Pulmonary artery endothelial cell (primary cell): ENCODE results near the gene EMX1. TPM values are rescaled to one million over a fixed set of nuclear protein-coding genes. Genes with fewer than 3 reads are reported as not detected.
"Not testable (repeated sequence)": the region's sequence is repeated elsewhere in the genome, so short reads cannot be mapped to it uniquely, and the experiment has no call there.

Experiments used
- DNase-seq: peaks from one replicate; pipeline ENCODE4 v3.0.0-alpha.2; 2011; ENCODE audit warnings: low read depth, low spot score
- total RNA-seq: library from RNA; depleted of rRNA; stranded (reverse); fragments of >200 nt; gene quantifications from 2 replicates; pipeline ENCODE4 v1.2.3, GENCODE V29; 2014

Gene EMX1
- total RNA-seq, 1 donor from 2014 or later, result not detected

DNA sequence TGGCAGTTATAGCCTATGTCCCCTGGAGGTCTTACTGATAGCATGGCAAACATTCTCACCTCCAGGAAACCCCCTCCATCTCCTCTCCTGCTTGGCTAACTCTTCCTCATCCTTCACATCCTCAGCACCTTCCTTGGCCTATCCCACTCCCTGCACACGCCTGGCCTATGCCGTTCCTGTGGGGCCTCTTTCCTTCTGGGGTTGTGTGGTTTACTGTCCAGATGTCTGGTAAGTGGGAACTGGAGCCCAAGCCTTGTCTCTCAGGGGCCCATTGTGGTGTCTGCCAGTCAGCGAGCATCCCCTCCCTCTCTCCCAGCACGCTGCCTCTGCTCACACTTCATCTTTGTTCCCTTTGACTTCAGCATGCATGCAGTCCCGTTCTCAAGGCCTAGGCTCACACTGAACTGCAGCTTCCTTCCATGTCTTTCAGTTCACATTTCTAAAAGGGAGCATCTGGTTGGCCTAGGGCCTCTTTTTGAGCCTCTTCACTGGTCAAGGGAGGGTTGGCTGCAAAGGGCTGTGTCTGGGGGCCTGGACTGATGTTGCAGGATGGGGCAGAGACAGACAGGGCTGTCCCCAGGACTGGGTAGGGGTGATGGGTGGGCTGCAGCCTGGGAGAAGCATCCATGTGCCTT, 17.0 kb upstream of the EMX1 start:
- no peak for DNase-seq

DNA sequence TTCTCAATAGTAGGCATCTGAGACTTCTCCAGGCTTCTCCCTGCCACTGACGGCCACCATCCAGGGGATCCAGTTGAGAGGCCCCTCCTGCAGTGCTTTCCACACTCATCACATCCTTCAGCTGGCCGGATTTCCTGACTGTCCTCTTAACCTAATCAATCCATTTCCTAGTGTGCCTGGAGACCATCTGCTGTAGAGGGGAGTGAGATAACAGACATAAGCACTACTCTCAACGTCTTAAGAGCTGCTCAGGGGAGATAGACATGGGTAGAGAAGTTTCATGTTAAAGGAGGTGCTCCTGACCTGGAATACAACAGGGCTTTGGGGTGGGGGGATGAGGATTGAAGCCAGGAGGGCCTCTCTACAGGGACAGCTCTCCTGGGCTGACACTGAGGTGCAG, 15.9 kb upstream of the EMX1 start:
- no peak for DNase-seq

DNA sequence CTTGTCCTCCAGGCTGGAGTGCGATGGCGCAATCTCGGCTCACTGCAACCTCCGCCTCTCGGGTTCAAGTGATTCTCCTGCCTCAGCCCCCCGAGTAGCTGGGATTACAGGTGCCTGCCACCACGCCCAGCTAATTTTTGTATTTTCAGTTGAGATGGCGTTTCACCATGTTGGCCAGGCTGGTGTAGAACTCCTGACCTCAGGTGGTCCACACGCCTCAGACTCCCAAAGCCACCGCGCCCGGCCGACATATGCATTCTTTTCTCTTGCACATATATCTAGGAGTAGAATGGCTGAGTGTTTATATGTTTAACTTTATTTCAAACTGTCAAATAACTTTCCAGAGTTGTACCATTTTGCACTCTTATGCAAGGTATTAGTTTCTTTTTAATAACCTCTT, 9.9 kb upstream of the EMX1 start:
- DNase-seq, result not testable (repeated sequence)

DNA sequence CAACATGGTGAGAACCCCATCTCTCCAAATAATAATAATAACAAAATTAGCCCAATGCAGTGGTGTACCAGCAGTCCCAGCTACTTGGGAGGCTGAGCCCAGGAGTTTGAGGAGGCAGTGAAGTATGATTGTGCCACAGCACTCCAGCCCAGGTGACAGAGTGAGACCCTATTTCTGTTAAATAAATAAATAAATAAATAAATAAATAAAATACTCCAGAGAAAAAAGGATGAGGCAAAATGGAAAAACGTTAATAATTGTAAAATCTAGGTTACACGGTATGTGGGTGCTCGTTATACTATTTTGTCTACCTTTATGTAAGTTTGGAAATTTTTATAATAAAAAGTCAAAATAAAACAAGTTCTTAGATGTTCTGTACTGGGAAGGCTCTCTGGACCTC, 8.6 kb upstream of the EMX1 start:
- no peak for DNase-seq

DNA sequence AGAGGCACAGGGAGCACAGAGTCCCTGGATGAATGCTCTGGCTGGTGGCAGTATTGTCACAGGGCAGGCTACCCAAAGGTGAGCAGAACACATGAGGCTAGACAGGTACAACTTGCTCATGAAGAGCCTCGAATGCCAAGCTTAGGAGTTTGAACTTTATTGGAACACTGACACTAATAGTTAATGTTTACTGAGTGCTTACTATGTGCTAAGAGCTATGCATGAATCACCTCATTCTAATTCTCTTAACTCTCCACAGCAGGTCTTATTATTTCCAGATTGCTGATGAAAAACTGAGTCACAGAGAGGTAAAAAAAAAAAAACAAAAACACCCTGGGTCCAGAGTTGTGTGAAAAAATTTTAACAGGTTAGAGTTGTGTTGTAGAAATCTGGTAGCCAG, 6.1 kb upstream of the EMX1 start:
- DNase-seq, result no peak

DNA sequence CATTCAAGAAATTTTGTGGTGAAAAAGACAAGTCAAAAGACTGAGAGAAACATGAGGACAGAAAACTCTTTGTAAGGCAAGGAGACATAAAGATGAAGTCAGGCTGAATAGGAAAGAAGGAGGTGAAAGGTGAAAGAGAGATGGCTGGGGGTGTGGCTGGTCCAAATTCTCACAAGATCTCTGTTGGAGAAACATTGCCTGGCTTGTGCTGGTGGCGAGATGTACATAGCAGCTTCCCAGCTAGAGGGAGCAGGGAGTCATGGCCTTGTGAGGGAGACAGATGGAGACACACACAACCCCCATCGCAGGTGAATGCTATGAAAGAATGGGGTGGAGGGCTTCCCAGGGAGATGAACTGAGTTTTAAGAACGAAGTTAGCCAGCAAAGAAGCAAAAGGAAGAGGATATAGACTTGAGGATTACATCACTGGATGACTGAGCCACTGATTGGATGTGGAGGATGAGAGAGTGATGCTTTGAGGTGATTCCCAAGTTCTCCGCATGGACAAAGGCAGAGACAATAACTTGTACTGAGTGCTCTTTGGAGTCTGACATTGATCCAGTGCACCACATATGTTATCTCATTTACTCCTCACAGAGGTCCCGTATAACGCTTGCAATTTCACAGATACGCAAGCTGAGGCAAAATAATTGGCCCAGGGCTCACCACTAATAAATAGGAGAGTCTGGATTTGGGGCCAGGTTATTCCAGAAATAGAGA, 3.7 kb upstream of the EMX1 start:
- no peak for DNase-seq

DNA sequence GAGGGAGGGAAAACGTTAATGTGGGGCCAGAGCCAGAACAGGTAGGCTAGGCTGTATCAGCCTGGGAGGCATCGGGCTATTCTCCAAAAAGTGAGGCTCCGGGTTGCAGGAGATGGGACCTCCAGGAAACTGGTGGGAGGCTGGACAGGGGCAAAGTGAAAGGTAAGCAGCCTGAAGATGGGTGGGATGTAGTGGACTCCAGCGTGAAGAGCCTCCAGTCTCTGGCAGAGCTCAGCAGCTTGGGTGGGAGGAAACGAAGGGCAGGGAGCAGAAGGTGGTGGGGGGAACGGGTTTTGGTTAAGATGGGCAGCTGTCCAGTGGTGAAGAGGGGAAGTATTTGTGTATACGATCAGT, 3.1 kb upstream of the EMX1 start:
- no peak for DNase-seq

DNA sequence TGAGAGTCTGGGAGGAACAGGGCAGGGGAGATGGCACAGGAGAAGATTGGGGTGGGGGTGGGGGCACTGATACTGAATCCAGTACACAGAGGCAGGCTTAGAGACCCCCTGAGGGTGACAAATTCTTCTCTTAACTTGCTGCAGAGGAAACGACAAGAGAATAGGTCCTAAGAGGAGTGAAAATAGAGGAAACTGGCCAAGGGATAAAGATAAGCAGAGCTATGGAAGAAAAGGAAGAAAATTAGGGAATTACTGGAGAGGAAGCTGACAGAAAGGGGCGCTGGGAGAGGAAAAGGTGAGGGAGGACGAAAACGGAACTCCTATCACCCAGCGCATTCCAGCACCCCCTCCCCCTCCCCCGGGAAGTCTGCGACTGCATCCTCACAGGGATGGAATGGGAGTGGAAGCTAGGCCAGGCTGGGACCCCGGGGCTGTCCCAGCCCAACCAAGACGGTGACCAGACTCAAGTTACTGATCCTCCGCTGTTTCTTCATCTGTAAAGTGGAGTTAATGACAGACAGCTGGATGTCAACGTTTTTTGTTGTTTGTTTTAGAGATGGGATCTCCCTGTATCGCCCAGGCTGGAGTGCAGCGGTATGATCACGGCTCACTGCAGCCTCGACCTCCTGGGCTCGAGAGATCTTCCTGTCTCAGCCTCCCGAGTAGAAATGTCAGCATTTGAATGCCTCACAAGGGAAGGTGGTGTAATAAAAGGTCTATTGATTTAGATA, 2.6 kb upstream of the EMX1 start:
- DNase-seq, result no peak

DNA sequence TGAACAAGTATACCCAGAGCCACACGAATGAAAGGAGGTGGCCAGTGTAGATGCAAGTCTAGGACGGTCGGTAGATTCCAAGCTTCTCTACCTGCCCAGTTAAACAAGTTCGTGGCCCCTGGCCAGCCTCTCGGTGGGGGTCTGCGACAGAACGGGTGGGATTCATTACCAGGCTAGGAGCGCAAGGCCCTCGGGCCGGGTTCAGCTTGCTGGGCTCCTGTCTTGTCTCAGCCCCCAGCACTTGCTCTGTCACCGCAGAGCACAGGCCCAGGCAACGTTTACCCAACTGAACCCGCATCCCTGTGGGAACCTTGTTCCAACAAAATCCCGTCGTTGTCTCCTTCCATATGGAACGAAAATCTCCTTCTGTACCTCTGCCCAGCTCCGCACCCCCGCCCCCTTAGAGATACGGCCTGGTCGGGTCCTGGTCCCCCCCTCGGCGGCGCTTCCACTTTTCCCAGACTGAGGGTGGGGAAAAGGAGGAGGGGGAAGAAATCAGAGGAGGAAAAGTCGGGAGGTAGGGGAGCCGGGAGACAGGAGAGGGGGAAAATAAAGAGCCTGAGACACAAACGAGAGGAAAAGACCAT, 1.9 kb upstream of the EMX1 start:
- DNase-seq, result no peak

DNA sequence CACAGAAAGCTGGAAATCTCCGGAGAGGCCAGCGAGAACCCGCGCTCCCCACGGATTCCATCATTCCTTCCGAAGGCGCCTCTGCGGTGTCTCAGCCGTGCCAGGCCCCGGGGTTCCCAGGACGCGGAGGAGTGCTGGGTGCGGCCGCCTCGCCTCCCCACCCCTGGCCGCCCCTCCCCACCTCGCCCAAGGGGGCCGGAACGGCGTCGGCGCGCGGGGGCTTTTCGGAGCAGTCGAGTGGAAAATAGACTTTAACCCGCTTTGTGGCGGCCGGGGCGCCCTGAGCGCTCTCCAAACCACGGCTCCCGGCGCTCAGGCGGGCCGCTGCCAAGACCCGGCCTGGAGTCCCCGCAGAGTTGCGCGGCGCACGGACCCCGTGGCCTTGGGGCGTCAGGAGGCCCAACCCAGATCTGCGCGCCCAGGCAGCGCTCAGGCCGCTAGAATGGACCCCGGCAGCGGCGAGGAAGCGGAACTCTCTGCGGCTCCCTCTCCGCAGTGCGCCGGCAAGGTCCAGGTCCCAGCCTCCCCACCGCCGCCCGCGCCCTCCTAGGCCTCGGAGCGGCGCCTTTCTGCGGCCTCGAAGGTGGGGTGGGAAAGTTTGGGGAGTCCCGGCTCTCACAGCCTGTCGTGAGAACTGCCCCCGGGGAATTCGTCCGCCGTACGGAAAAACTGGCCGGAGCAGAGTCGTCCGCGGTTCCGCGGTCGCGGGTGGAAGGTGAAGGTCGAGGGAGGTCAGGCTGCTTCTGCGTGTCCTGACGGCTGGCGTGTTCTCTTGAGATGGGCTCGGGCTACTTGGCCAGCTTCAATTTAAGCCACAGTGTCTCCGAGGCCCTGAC, 1.2 kb upstream of the EMX1 start:
- DNase-seq, result no peak

DNA sequence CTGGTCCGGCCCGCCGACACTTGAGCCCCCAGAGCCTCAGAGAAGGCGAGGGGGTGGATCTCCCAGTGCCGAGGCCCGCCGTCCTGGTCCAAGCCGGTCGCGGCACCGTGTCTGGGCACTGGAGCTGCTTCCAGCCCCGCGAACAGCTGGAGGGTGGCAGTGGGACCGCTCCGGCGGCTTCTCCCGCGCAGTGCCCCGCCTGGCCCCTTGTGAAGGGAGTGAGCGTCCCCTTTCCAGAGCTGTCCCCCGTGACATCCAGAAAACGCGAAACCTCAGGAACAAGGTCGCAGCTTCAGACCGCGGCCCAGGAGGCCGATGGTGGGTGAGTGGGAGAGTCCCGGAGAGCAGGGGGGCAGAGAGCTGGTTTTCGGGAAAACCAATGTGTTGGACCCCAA, 579 bp upstream of the EMX1 start:
- no peak for DNase-seq

DNA sequence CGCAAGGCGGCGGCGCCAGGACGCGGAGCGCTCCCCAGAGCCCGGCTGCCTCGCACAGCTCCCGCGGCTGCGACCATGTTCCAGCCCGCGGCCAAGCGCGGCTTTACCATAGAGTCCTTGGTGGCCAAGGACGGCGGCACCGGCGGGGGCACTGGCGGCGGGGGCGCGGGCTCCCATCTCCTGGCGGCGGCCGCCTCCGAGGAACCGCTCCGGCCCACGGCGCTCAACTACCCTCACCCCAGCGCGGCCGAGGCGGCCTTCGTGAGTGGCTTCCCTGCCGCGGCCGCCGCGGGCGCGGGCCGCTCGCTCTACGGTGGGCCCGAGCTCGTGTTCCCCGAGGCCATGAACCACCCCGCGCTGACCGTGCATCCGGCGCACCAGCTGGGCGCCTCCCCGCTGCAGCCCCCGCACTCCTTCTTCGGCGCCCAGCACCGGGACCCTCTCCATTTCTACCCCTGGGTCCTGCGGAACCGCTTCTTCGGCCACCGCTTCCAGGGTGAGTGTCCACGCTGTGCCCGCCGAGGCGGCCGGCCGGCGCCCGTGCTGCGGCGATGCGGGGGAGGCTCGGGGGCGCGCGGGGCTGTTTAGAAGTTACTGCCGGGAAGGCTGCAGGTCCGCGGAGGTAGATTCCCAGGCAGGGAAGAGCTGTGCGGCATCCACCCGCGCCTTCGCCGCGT, 696 bp downstream of the EMX1 start:
- DNase-seq, result no peak

DNA sequence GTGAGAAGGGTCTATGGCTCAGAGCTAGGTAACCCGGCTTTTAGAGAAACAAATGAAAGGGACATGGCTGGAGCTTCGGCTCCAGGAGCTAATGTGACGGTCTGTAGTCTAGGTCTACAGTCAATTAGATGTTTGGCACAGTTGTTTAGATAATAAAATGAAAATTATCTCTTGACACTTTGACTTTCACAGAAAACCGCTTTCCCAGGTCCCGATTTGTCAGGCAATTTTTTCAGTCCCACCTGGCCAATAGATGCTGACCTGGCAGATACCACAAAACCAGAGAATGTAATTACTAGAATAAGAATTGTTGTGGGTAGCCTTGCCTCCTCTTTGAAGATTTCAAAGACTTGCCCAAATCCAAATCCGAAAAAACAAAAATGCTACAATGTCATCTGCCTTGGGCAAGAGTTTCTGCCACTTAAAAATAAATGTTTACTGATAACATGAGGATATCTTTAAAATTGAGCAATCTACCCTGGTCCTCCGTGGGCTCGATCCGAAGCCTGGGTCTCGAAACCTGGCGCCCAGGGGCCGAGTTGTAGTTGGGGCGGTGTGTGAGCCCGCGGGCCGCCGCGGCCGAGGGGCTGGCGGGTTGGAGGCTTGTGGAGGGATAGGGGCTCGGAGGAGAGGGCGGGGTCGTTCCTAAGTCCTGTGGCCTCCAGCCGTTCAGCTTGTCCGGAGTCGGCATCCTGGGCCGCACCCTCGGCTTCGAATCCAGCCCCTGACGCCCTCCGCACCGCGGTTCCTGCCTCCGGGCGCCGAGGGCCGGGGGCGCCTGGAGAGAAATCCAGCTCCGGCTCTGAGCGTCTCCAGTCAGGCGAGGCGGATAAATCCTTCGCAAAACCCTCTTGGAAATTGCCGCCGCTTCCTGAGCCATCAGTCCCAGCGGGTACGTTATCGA, 2.3 kb downstream of the EMX1 start:
- no peak for DNase-seq

DNA sequence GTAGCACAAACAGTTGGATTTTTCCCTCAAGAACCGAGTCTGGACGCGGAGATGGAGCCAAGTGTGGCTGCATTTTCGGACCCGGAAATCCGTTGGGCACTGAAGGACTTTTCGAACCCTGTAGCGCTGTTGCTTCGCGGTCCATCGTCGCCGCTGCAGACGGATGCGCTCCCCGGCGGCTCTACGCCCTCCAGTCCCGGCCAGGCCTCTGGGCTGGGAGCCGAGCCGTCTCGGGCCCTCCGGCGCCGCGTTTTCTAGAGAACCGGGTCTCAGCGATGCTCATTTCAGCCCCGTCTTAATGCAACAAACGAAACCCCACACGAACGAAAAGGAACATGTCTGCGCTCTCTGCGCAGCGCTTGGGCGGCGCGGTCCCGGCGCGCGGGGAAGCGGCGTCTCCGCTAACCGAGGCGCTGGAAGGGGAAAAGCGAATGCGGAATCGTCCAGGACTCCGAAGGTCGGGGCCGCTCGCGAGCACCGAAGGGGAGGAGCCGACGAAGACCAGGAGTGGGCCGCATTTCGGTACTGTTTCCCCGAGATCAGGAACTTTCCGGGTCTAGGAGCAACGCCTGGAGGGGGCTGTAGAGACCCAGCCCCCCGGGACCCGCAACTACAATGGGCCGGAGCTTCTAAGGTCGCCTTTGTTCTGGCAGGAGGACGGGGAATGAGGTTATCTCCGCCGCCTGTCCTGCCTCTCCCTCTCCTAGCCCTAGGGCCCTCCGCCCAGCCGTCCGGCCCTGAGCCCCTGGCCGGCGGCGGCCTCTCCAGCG, 3.2 kb downstream of the EMX1 start:
- no peak for DNase-seq

DNA sequence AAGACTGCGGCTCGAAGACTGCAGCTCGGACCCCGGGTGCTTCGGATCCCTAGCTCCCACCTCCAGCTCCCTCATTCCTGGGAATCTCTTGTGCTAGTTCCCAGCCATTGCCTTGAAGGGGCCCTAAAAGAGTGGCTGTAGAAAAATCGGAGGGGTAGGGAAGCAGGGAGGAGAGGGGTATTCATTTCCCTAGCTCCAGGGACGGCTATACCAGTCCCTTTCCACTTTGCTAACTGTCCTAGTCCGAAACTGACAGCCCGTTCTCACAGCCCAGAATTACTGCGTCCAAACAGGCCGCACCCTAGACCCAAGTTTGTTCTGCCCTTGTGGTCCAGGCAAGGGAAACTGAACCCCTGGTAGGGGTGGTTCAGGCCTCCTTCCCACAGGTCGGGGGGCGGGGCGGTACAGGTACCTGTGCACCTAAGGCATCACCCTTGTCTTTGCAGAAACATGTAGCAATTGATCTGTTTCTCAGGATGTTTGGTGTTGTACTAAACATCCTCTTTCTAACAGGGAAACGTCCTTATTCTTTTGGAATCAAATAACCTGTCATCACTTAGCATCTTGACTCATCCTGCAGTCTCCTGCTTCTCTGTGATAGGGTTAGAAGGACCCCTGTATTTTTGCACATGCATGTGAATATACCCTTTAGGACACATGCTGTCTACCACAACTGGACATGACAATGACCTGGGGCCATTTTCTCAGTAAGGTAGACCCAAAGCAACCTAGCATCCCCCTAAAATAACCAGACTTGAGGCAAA, 4.0 kb downstream of the EMX1 start:
- DNase-seq, result no peak

DNA sequence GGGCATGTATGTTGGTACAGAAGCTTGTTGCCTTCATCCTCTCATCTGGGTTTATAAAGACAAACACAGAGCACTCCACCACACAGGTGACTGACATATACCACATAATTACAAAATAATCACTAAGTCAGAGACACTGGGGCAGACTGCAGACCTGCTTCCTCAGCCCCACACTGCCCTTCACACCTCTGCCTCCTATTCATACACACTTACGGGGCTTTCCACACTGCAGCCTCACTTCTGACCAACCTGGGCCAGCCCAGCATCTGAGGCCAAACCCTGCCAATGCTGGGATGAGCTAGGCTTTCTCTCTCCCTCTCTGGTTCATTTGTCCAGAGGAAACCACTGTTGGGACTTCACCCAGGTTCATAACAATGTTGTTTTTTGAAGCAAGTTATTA, 4.5 kb downstream of the EMX1 start:
- DNase-seq, result no peak

DNA sequence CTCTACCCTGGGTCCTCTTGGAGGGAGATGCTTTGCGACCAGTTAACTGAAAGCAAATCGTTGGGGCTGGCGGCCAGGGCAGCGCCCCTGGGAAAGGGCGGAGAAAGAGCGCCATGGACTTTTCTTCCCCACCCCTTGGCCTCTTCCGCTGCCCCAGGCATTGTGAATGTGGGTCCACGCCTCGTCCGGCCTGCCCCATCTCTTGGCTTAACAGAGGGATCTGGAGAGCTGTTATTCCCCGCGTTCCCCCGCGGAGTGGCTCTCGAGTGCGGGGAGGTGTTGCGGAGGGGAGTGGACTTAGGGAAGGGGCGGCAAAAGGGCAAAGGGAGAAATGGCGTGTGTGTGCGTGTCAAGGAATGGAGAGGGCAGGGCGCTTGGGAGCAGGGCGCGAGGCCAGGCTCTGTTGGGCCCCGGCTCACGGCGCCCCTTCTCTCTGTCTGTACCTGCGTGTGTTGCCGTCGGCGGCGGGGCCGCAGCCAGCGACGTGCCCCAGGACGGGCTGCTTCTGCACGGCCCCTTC, 6.6 kb downstream of the EMX1 start:
- DNase-seq, result no peak
